Esophagus squamous epithelium (tissue), 5 donors: ENCODE data around the gene PDGFRB. TPM values are rescaled to one million over a fixed set of nuclear protein-coding genes. Genes with fewer than 3 reads are reported as not detected.

Experiments used
- DNase-seq: peaks from one replicate; lab custom pipeline; 2025; lab: John Stamatoyannopoulos, UW
- H3K27ac ChIP-seq, 4 donors: fragments of 200-600 bp; sonication (generic); one replicate each; pipeline ENCODE4 v1.5.1; 2016 to 2019; ENCODE audit warnings: mild to moderate bottlenecking in 1 of 4
- H3K27me3 ChIP-seq, 4 donors: fragments of 200-600 bp; sonication (generic); 1 replicate in 3 of 4; 2 replicates in 1 of 4; pipeline versions ENCODE4 v1.5.1 to v1.6.0; 2017 to 2021; ENCODE audit warnings: antibody characterized with exemption in 1 of 4
- H3K36me3 ChIP-seq, 3 donors: fragments of 200-600 bp; sonication (generic); one replicate each; pipeline ENCODE4 v1.5.1; 2016 to 2019
- H3K4me1 ChIP-seq, 3 donors: fragments of 200-600 bp; sonication (generic); one replicate each; pipeline ENCODE4 v1.5.1; 2017 to 2019
- H3K4me3 ChIP-seq, 4 donors: fragments of 200-600 bp; sonication (generic); 1 replicate in 3 of 4; 2 replicates in 1 of 4; pipeline ENCODE4 v1.5.1; 2016 to 2019; ENCODE audit warnings: mild to moderate bottlenecking in 2 of 4, moderate library complexity in 1 of 4
- H3K9me3 ChIP-seq, 3 donors: fragments of 200-600 bp; sonication (generic); one replicate each; pipeline ENCODE4 v1.5.1; 2016 to 2019
- POLR2A ChIP-seq, 4 donors: fragments of 450-650 bp; IDR thresholded peaks; one replicate each; pipeline ENCODE4 v1.6.1; 2017; ENCODE audit warnings: antibody characterized with exemption in 4 of 4, mild to moderate bottlenecking in 4 of 4, moderate library complexity in 3 of 4
- whole genome bisulfite sequencing, 2 donors: methylation state at CpG; one replicate each; pipeline ENCODE4 v1.1.5; 2018; 5-methylcytosine and 5-hydroxymethylcytosine counted together
- intact Hi-C: fragments of 100-400 bp; cut with DNase I; formaldehyde crosslinking; loops from one replicate; pipeline ENCODE4 v1.15.0; 2022
- total RNA-seq, 4 donors: library from RNA; depleted of rRNA; stranded (reverse); fragments of >200 nt; gene quantifications; one replicate each; pipeline ENCODE4 v1.1.0, GENCODE V29; 2016
- TF ChIP-seq, protein P1 (sequence below), 6 experiments: fragments of 450-650 bp in 4 of 6; fragments of 200-600 bp in 2 of 6; sonication (generic) in 2 of 6; IDR thresholded peaks; one replicate each; pipeline ENCODE4 v1.5.1; 2016 to 2019; ENCODE audit warnings: antibody characterized with exemption in 6 of 6, mild to moderate bottlenecking in 4 of 6, moderate library complexity in 4 of 6
- donor health status: DM: yes; HTN: yes; CAD: no.

The PDGFRB gene
- total RNA-seq, 4 donors from 2014 or later: 5.6 to 51.7 (median 31.0) TPM

DNA sequence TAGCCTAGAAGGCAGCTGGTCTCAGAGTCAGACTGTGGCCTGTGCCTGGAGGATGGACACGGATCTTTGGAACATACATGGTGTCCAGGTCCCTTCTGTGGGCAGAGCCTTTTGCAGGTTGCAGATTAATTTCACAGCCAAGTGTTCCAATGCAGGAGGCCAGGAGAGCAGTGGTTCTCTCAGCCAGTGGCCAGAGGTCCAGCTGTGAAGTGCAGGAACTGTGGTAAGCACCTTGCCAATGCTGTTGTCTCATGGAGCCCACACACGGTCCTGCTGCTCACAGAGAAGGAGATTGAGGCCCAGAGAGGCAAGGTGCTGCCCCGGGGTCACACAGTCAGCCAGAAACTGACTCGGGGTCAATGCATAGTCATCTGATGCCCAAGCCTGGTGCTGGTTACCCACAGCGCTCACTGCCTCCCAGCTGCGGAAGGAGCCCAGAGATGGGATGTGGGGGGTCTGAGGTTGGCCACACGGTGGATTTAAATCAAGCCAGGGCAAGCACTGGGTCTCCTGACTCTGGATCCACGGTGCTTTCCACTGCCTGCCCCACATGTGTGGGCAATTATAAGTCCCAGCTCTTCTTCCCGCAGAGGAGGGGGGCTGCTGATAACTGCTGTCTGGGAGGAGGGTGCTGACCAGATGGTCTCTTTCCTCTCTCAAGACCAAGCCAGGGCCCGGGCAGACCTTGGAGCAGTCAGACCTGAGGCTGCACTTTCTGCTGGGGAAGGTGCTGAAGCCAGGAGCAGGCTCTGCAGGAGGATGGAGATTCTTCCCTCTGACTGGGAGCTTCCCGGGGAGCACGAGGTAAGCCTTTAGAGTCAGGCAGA is 2.8 kb downstream of the PDGFRB start:
- TF ChIP-seq, protein P1, sequence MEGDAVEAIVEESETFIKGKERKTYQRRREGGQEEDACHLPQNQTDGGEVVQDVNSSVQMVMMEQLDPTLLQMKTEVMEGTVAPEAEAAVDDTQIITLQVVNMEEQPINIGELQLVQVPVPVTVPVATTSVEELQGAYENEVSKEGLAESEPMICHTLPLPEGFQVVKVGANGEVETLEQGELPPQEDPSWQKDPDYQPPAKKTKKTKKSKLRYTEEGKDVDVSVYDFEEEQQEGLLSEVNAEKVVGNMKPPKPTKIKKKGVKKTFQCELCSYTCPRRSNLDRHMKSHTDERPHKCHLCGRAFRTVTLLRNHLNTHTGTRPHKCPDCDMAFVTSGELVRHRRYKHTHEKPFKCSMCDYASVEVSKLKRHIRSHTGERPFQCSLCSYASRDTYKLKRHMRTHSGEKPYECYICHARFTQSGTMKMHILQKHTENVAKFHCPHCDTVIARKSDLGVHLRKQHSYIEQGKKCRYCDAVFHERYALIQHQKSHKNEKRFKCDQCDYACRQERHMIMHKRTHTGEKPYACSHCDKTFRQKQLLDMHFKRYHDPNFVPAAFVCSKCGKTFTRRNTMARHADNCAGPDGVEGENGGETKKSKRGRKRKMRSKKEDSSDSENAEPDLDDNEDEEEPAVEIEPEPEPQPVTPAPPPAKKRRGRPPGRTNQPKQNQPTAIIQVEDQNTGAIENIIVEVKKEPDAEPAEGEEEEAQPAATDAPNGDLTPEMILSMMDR (IDR thresholded peaks at IDR 0.05): no peak
- no peak for TF ChIP-seq POLR2A (IDR thresholded peaks at IDR 0.05)
- Histone ChIP-seq H3K27me3 (peaks cover 0 to 55% (median 0%) of the 10 kb centered on the region in 4 donors), H3K4me1 (peaks cover 8 to 77% (median 11%) of the 10 kb centered on the region in 3 donors), H3K27ac (peak overlapping the region in 3 of 4 donors; percentile 87 to 91 (median 91)), H3K4me3 (peak overlapping the region; percentile 20 to 66 (median 49)), H3K9me3 (no peaks in the 10 kb centered on the region), H3K36me3 (no peaks in the 10 kb centered on the region)
- intact Hi-C loops: no loop called here
- WGBS, 2 donors: 50 to 71% methylated on average over 2 to 3 of the region's 12 CpGs
- no peak for DNase-seq

DNA sequence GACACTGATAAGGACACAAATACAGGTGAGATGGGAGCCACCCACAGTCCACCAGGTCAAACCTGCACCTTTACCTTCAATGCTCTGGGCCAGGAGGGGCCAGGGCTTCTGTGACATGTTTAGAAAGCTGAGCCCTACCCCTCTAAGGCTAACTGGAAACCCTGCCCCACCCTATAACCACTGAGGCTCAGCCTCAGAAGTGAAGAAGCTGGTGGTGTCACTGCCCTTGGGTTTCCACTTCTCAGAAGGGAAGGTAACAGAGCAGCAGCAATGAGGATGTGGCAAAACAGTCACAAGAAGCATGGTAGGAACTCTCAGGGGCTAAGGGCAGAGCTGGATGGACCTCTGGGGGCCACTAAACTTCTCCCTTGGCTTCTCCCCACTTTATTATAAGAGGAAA is 6.0 kb downstream of the PDGFRB start:
- Histone ChIP-seq H3K27ac (peak overlapping the region in 3 of 4 donors; percentile 75 to 91 (median 87)), H3K9me3 (no peaks in the 10 kb centered on the region), H3K27me3 (peaks cover 0 to 24% (median 0%) of the 10 kb centered on the region in 4 donors), H3K4me3 (peak overlapping the region in 2 of 4 donors; percentile 23 to 42), H3K36me3 (no peaks in the 10 kb centered on the region), H3K4me1 (peaks cover 0 to 87% (median 15%) of the 10 kb centered on the region in 3 donors)
- no peak for DNase-seq
- TF ChIP-seq, protein P1 (IDR thresholded peaks at IDR 0.05): no peak
- no peak for TF ChIP-seq POLR2A (IDR thresholded peaks at IDR 0.05)
- intact Hi-C loops: no loop called here

DNA sequence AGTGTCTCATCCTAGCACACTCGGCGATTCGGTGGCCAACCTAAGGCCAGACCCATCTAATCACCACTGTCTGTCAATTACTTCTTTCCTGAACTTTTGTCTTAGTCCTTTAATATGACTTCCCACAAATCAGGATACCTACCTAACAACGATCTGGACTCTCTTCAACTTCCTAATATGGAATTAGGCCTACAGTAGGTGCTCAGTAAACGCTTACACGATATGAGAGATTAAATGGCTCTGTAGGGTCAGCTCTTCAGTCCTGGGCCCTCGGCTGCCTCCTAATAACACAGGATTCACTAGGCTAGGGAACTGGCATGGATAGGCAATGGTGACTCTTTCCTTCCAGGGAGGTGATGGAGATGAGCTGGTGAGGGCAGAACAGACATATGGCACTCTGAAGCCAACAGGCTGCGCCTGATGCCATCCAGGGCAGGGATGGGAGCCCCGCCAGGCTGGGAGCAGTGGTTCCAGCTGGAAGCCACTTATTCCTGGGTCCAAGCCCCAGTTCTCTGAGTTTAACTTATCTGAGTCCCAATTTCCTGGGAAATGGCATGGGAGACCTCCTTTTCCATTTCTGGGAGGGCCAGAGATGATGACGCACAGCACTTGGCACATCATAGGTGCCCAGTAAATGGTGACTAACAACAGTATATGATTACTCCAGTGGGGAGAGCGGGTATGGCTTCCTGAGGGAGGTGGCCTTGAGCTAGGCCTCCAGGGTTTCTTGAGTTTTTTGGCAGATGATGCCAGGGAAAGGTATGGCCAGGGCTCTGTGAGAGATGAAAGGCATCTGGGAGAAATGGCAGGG is 7.3 kb downstream of the PDGFRB start:
- Histone ChIP-seq H3K36me3 (no peaks in the 10 kb centered on the region), H3K4me1 (peaks cover 0 to 94% (median 26%) of the 10 kb centered on the region in 3 donors), H3K27ac (peak overlapping the region in 3 of 4 donors; percentile 75 to 91 (median 87)), H3K27me3 (peaks cover 0 to 15% (median 0%) of the 10 kb centered on the region in 4 donors), H3K9me3 (no peaks in the 10 kb centered on the region), H3K4me3 (peak overlapping the region in 2 of 4 donors; percentile 2 to 32)
- no peak for DNase-seq
- TF ChIP-seq, protein P1 (IDR thresholded peaks at IDR 0.05): no peak
- WGBS, 2 donors: 71 to 76% methylated on average over 5 to 9 of the region's 11 CpGs
- intact Hi-C loops: no loop called here

DNA sequence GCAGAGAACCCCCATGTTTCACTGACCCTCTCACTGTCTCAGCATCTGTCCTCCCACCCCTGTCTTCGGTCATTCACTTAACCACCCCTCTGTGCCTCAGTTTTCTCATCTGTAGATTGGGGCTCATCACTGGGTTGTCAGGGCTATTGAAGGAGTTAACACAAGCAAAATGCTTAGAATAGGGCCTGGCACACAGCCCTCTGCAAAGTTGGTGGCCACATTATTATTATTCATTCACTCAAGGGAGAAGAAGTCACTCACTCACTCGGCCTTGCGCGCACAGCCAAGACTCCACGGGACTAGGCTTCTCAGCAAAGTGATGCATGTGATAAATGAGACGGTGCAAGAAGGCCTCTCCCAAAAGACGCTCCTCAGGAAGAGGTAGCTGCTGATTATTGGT is 8.0 kb downstream of the PDGFRB start:
- H3K4me3 ChIP-seq: peak overlapping the region in 1 of 4 donors; percentile 32
- H3K27ac ChIP-seq: peak overlapping the region; percentile 31 to 91 (median 81)
- intact Hi-C loops: no loop called here
- peaks cover 0 to 9% (median 0%) of the 10 kb centered on the region in 4 donors for H3K27me3 ChIP-seq
- no peaks in the 10 kb centered on the region for H3K36me3 ChIP-seq
- DNase-seq: no peak
- WGBS, 2 donors: 73% methylated on average over 7 of the region's 7 CpGs
- H3K4me1 ChIP-seq: peaks cover 3 to 96% (median 31%) of the 10 kb centered on the region in 3 donors
- TF ChIP-seq, protein P1 (IDR thresholded peaks at IDR 0.05): no peak
- TF ChIP-seq POLR2A (IDR thresholded peaks at IDR 0.05): no peak
- no peaks in the 10 kb centered on the region for H3K9me3 ChIP-seq
